Retinal pigment epithelial cell (primary cell): ENCODE data around the gene LRCH4.

Source experiments
- DNase-seq: peaks from one replicate; pipeline ENCODE4 v3.0.0-alpha.2; 2010; ENCODE audit warnings: low read depth
- H3K4me3 ChIP-seq: 2 replicates; pipeline ENCODE4 v1.5.1; 2011; ENCODE audit warnings: mild to moderate bottlenecking, low read length, control low read depth, moderate library complexity
- CTCF ChIP-seq: conservative IDR thresholded peaks from 2 replicates; pipeline ENCODE4 v1.5.1; 2011; ENCODE audit warnings: low read depth, low read length, control low read depth, inconsistent platforms

LRCH4 gene

DNA sequence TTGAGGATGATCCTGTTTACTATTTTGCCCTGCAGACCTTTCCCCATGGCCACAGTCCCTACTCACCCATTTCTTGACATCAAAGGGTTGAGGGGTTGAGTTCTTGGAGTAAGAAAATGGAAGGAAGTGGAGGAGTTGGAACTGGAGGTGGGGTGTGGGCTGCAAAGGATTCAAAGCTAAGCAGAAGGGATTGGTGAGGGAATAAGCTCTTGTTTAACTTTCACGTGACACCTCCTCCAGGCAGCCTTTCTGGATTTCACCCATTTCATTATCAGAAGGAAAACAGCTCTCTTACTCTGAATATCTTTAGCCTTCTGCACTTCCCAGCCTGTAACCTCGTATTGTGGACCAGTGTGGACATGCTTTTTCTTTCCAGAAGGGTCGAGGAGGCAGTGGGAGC is 40.1 kb upstream of the LRCH4 start:
- TF ChIP-seq CTCF = no peak
- peak overlapping the region; percentile 14 for H3K4me3 ChIP-seq
- DNase-seq = no peak

DNA sequence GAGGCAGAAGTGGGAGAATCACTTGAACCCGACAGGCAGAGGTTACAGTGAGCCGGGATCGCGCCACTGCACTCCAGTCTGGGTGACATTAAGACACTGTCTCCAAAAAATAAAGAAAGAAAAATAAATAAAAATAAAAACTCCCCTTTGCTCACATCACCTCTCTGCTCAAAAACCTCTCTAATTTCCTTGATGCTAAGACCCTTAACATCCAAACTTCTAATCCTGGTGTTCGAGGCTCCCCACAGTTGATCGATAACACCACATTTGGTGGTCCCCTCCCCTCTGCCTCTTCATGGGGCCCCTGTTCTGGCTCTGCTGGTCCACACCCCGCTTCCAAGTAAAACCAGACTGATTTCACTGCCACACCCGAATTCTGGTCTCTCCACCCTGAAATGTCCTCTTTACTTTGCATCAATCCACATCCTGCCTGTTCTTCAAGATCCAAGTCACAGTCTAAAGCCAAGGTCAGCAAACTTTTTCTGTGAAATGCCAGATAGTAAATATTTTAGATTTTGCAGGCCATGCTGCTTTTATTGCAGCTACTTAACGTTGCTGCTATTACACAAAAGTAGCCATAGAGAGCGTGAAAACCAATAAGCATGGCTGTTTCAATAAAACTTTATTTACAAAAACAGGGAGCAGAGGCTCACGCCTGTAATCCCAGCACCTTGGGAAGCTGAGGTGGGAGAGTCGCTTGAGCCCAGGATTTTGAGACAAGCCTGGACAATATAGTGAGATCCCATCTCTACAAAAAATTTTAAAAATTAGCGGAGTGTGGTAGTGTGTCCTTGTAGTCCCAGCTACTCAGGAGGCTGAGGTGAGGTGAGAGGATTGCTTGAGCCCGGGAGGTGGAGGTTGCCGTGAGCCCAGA is 38.3 kb upstream of the LRCH4 start:
- no peak for DNase-seq
- no peak for TF ChIP-seq CTCF
- H3K4me3 ChIP-seq = no peak overlapping the region

DNA sequence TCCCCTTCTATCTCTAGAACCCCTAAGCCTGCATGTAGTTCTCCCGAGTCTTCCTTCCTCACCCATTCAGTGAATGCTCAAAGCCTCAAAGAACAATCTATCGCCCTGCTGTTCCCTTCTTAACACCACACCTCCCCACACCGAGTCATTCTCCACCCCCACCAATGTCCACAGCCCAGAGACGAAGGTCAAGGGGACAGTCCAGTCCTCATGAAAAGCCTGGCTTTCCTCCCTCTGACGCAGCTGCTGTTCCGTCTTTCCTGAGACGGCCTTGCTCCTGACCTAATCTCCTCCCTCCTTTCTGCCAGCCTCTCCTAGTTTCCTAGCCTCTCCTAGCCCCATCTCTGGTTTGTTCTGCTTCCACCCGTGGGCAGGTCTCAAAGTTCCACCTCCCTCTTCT is 35.6 kb upstream of the LRCH4 start:
- DNase-seq = no peak
- H3K4me3 ChIP-seq = no peak overlapping the region
- TF ChIP-seq CTCF = no peak

DNA sequence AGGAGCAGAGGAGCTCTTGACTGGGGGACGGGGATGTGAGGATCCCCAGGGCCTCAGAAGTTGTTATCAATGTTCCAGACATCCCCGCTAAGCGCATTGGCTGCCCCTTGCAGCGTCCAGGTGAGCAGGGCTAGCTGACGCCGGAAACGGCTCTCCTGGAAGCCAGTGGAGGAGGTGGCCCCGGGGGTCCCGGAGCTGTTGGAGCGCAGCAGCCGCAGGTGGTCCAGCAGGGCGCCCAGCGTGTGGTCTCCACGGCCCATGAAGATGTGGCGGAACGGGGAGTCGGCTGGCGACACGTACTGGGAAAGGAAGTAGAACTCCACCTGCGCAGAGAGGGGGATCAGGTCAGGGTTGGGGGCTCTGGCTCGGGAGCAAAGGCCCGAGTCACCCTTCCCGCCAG is 34.9 kb upstream of the LRCH4 start:
- no peak for DNase-seq
- TF ChIP-seq CTCF = no peak
- H3K4me3 ChIP-seq = no peak overlapping the region

- TF ChIP-seq CTCF = no peak
- no peak overlapping the region for H3K4me3 ChIP-seq
- no peak for DNase-seq
Measured at GRCh38 chr7:100620239-100620638, 34.3 kb upstream of the LRCH4 start.

GRCh38 chr7:100614308-100614861 is 28.5 kb upstream of the LRCH4 start:
- DNase-seq = no peak
- no peak overlapping the region for H3K4me3 ChIP-seq
- TF ChIP-seq CTCF = no peak

- peak overlapping the region; percentile 81 for H3K4me3 ChIP-seq
- TF ChIP-seq CTCF = no peak
- DNase-seq = no peak
Measured at GRCh38 chr7:100613412-100614175, 27.7 kb upstream of the LRCH4 start.
